OCI-M1 (cell line): ENCODE measurements around the gene PRSS22.

Experiments used
- DNase-seq: peaks from one replicate; lab custom pipeline; 2025; lab: John Stamatoyannopoulos, UW

PRSS22 gene

DNA sequence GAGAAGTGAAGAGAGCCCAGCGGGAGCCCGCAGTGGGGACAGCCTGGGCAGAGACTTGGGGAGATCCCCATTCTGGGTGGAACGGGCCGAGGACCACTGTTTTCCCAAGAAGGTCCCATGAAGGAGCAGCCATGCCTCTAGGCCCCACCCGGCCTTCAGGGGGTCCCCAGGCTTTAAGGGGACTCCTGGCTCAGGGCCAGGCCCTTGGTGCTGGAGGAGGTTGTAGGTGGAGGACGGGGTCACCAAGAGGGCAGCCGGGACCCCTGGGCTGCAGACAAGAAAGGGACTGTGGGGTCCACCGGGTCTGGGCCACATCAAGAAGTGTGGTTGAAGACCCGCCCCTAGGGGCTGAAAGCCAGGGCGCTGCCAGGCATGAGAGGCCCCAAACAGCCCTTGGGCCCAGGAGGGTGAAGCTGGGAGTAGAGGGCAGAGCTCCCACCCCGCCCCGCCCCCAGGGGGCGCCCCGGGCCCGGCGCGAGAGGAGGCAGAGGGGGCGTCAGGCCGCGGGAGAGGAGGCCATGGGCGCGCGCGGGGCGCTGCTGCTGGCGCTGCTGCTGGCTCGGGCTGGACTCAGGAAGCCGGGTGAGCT, 41.1 kb downstream of the PRSS22 start, which contains the start of gene PRSS21:
Gene PRSS21 (plus strand): TSS at position 487 of the 589 bp plus-strand sequence. CDS start 32 bp downstream, at position 519.
- DNase-seq = peak; percentile 47

DNA sequence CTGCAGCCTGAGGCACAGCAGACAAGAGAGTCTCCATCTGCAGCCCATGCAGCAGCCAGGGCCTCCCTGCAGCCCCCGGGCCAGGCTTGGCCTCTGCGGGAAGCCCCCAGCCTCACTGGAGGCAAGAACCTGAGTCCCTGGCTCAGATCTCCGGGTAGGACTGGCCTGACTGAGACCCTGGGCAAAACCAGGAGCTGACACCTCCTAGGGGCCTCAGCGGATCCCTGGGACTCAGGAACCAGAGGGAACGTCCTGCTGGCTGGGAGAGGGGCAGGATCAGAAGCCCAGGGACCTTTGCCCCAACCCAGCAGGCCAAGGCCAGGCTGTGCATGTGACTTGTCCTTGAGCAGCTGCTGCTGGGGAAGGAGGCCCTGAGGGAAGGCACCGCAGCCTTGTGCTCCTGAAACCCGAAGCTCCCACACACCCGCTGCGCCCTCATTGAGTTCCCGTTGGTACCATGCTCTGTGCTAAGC, 42.6 kb downstream of the PRSS22 start:
- DNase-seq = no peak

DNA sequence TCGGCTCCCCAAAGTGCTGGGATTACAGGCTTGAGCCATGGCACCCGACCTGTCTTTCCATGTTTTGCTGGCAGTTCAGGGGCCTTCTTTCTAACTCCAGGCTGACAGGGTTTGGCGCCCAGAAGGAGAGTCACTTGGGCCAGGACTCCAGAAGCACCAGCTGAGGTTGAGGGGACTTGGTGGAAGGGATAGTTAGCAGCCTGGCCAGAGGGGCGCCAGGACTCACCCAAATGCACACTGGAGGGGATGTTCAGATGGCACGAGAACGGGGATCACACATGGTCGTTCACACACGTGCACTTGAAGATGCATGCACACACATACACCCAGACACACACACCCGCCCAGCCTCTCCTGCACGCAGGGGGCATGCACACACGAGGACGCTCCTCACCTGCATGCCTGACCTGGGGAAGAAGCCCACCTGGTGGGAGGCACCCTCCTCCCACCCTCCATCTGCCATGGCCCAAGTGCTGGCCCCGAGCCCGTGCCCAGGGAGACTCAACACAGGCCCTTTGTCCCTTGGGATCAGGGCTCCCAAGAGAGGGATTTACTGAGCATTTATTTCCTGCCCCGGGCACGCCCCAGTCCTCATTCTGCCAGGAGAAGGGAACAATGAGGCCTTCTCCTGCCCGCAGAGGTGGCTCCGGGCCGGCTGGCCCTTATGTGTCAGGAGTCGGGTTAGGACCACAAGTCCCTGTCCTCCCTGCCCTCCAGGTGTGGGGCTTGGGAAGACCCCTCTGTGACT, 43.2 kb downstream of the PRSS22 start:
- DNase-seq = no peak

DNA sequence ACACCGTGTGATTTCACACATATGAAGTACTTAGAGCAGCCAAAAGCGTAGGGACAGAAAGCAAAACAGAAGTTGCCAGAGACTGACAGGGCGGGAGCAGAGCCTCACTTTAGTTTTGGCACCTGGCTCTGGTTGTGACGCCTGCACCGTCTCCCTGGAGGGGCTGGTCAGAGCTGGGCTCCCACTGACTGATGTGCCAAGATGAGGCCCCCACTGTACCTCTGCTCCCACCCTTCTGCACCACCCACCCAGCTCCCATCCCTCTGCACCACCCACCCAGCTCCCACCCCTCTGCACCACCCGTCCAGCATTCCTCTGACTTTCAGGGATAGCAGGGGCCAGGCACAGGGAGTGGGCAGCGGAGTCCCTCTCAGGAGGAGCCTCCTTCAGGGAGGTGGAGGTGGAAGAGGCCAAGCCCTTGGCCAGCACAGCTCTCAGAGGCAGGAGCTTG, 44.2 kb downstream of the PRSS22 start:
- DNase-seq = no peak

DNA sequence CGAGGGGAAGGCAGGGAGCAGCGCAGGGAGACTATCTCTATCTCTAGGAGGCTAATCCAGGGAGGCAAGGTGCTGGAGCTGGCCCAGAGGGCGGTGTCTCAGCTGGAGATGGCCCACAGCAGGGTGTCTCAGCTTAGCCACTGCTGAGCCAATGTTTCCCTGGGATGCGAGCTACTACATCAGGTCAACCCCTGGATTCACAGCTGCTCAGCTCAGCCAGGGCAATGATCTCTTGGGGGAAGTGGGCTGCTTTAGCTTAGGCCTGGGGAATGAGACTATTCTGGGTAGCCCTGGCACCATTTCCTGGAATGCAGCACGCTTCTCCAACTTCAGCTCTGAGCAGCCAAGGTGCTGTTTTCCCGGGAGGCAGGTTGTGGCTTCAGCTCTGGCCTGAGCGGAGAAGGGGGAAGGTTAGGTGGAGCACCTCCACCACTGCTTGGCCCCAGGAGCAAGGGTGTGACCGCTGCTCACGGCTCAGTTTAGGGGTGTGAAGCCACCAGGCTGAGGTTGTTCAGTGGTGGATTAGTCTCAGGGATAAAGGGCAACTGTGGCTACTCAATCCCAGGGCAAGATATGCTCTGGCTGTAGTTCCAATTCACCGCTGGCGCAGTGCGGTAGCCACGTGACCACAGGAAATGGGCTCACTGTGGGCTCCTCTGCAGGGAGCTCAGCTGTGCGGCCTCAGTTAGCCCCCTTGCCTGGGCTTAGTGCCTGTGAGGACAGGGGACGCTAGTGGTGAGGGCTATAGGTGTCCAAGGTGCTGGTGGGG, 46.1 kb downstream of the PRSS22 start:
- no peak for DNase-seq

DNA sequence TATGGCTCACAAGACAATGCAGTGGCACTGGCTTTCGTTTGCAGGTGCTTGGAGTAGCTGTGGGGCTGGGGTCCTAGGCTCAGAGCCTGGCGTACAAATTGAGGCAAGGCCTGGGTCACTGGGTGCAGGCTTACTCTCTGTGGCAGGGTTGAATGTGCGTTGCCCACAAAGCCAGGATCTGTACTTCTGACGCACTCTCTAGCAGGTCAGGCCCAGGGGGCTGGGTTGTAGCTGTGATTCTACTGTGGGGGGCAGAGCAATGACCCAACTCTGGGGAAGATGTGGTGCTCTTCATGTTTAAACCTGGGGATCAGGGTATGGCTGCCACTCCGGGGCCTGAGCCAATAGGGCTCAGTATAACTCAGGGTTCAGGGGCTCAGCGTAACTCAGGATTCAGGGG, 47.3 kb downstream of the PRSS22 start:
- no peak for DNase-seq

DNA sequence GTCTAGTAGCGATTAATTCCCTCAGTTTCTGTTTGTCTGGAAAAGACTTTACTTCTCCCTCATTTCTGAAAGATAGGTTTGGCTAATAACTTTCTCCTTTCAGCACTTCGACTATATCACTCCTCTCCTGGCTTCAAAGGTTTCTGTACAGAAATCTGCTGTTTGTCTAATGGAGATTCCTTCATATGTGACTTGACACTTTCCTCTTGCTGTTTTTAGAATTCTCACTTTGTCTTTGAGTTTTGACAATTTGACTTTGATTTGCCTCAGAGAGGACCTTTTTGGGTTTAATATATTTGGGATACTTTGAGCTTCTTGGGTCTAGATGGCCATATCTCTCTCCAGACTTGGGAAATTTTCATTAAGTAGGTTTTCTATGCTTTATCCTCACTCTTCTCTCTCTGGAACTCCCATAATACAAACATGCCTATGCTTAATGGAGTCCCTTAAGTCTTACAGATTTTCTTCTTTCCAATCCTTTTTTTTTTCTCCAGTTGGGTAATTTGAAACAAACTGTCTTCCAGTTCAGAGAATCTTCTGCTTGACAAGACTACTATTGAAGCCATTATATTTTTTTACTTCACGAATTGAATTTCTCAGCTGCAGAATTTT, 48.7 kb downstream of the PRSS22 start:
- no peak for DNase-seq

DNA sequence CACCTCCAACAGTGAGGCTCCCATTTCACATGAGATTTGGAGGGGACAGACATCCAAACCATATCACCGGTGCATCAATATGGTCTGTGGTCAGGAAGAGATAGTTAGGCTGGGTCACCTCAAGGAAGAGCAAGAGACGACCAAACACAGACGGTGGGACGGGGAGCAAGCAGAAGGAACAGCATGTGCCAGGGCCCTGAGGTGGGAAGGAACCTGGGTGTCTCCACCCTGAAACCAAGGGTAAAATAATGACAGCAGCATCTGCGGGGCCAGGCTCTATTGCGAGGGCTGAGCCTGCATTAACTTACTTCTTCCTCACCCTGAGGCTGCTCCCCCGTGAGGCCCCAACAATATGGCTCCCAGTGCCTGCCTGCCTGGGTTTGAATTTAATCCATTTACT, 49.8 kb downstream of the PRSS22 start:
- DNase-seq = no peak

DNA sequence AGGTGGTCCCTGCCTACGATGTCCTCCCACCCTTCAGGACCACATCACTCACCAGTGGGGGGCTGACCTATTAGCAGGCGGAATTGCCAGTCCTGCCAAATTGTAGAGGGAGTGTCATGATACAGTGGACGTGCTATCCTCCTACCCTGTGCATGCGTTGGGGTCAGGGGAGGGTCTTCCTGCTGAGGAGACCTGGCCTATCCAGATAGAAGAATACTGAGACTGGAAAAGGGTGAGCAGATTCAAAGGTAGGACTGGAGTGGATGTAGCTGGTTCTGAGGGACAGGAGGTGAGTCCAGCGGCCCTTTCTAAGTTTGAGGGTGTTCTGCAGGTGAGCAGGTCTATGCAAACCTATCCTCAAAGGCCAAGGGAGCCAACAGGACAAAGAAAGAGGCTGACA, 51.7 kb downstream of the PRSS22 start:
- no peak for DNase-seq

DNA sequence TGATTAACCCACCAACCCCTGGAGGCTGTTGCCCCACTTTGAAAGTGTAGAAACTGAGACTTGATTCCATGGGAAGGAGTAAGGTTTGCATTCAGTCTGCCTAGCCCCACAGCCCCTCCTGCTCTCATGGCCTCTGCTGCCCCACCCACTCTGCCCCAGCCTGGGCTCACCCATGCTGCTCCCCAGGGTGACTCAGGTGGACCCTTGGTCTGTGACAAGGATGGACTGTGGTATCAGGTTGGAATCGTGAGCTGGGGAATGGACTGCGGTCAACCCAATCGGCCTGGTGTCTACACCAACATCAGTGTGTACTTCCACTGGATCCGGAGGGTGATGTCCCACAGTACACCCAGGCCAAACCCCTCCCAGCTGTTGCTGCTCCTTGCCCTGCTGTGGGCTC, 53.2 kb downstream of the PRSS22 start:
- no peak for DNase-seq

DNA sequence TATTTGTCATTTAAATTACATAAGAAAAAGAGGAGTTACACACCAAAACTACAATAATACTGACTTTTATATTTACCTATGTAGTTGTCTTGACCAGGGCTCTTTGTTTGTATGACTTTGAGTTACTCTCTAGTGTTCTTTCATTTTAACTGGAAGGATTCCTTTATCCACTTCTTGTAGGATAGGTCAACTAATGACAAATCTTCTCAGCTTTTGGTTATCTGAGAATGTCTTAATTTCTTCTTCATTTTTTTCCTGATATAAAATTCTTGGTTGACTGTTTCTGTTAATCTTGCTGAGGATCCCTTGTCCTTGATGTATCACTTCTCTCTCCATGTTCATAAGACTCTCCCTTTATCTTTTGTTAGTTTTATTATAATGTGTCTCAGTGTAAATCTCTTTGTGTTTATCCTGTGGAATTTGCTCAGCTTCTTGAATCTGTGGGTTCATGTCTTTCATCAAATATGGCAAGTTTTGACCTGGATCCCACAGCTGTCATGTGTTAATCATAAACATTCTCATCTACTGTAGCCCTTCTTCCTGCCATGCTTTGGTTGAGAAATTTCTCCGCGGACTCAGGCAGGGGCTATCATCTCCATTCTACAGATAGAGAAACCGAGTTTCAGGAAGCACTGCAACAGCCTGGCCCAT, 54.3 kb downstream of the PRSS22 start:
- no peak for DNase-seq
